ENCODE results near the gene AHNAK.
"Not testable (repeated sequence)": the region's sequence is repeated elsewhere in the genome, so short reads cannot be mapped to it uniquely, and the experiment has no call there.

DNA sequence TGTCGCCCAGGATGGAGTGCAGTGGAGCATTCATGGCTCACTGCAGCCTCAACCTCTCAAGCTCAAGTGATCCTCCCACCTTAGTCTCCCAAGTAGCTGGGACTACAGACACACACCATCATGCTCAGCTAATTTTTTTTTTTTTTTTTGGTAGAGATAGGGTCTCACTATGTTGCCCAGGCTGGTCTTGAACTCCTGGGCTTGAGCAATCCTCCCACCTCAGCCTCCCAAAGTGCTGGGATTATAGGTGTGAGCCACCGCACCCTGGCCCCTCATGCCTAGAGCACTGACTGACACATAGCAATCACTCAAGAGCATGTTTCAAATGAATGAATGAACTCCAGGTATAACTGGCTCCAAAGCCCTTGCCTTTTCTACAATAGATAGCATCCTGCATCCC lies 3.9 kb upstream of the AHNAK start:
- TF ChIP-seq, protein P1, sequence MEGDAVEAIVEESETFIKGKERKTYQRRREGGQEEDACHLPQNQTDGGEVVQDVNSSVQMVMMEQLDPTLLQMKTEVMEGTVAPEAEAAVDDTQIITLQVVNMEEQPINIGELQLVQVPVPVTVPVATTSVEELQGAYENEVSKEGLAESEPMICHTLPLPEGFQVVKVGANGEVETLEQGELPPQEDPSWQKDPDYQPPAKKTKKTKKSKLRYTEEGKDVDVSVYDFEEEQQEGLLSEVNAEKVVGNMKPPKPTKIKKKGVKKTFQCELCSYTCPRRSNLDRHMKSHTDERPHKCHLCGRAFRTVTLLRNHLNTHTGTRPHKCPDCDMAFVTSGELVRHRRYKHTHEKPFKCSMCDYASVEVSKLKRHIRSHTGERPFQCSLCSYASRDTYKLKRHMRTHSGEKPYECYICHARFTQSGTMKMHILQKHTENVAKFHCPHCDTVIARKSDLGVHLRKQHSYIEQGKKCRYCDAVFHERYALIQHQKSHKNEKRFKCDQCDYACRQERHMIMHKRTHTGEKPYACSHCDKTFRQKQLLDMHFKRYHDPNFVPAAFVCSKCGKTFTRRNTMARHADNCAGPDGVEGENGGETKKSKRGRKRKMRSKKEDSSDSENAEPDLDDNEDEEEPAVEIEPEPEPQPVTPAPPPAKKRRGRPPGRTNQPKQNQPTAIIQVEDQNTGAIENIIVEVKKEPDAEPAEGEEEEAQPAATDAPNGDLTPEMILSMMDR (conservative IDR thresholded peaks at IDR 0.05; ENCODE audit: low read length): not testable (repeated sequence)
- TF ChIP-seq EZH2phosphoT487 (IDR thresholded peaks at IDR 0.05; ENCODE audit: borderline replicate concordance, low read depth, low read length): not testable (repeated sequence)

Data from OCI-LY7 (cell line).